Motor neuron (in vitro differentiated cells): ENCODE results near the gene WDR90. TPM values are rescaled to one million over a fixed set of nuclear protein-coding genes. Genes with fewer than 3 reads are reported as not detected.
A peak's percentile ranks its signal among the peaks of the same experiment; 100 is the strongest.

Source experiments
- ATAC-seq, 8 experiments: fragments of 200-7000 bp; cut with Tn5 transposase; replicated peaks in 6 of 8; 2 replicates each; pipeline ENCODE4 v1.8.0; 2021; ENCODE audit warnings: mild to moderate bottlenecking in 8 of 8, moderate library complexity in 8 of 8
- H3K27ac ChIP-seq, 2 donors: fragments of 250-450 bp; sonication (Bioruptor Pico); 2 replicates each; pipeline ENCODE4 v1.9.0; 2021; ENCODE audit warnings: antibody characterized with exemption in 2 of 2, mild to moderate bottlenecking in 2 of 2, moderate library complexity in 1 of 2
- H3K4me1 ChIP-seq, 2 donors: fragments of 250-450 bp; sonication (Bioruptor Pico); replicated peaks in 1 of 2; 2 replicates each; pipeline ENCODE4 v1.6.1; 2021; ENCODE audit warnings: antibody characterized with exemption in 2 of 2, mild to moderate bottlenecking in 2 of 2, moderate library complexity in 1 of 2
- H3K4me3 ChIP-seq, 5 donors: fragments of 250-450 bp; sonication (Bioruptor Pico); 2 replicates each; pipeline ENCODE4 v1.9.0; 2021; ENCODE audit warnings: antibody characterized with exemption in 5 of 5, mild to moderate bottlenecking in 5 of 5, moderate library complexity in 4 of 5
- WGBS, 10 experiments: fragments of 450-650 bp; shearing (Covaris generic); methylation state at CpG; one replicate each; pipeline ENCODE4 v1.0.0; 2022; 5-methylcytosine and 5-hydroxymethylcytosine counted together
- in situ Hi-C, 9 experiments: fragments of 400-800 bp; cut with MboI; loops; one replicate each; pipeline ENCODE4 v1.15.0; 2021; ENCODE audit warnings: low sequenced_read_pairs in 9 of 9, low pct_unique_long_range_greater_than_20kb in 2 of 9; ENCODE audit not compliant: unreplicated experiment in 9 of 9
- total RNA-seq, 8 experiments: library from RNA; unstranded; fragments of 300-600 nt; gene quantifications; 2 replicates each; pipeline versions ENCODE4 v1.2.3 to v1.2.4, GENCODE V29; 2022

The WDR90 gene
- total RNA-seq, 8 experiments from 2014 or later: 8.0 to 62.4 (median 16.4) TPM

- H3K4me3 ChIP-seq: no peak overlapping the region
- no peak overlapping the region for H3K27ac ChIP-seq
- in situ Hi-C loops: no loop called here
- 60 to 100% (median 87%) methylated on average over 1 to 10 of the region's 20 CpGs; no CpG with 5 or more reads in 3 of the 10 experiments for WGBS, 10 experiments
- H3K4me1 ChIP-seq: peaks cover 14 to 39% of the 10 kb centered on the region in 2 donors
- no peak for ATAC-seq
Measured at GRCh38 chr16:619476-620100, 29.6 kb upstream of the WDR90 start.

- H3K27ac ChIP-seq: peak overlapping the region in 1 of 2 donors; percentile 80
- WGBS, 10 experiments: 70 to 86% (median 84%) methylated on average over 2 to 10 of the region's 41 CpGs; no CpG with 5 or more reads in 5 of the 10 experiments
- in situ Hi-C loops: no loop called here
- no peak overlapping the region for H3K4me3 ChIP-seq
- peak in 2 of 8 experiments; percentile 8 to 18 for ATAC-seq
- H3K4me1 ChIP-seq: peaks cover 14 to 45% of the 10 kb centered on the region in 2 donors
Measured at GRCh38 chr16:620700-621525, 28.3 kb upstream of the WDR90 start.

DNA sequence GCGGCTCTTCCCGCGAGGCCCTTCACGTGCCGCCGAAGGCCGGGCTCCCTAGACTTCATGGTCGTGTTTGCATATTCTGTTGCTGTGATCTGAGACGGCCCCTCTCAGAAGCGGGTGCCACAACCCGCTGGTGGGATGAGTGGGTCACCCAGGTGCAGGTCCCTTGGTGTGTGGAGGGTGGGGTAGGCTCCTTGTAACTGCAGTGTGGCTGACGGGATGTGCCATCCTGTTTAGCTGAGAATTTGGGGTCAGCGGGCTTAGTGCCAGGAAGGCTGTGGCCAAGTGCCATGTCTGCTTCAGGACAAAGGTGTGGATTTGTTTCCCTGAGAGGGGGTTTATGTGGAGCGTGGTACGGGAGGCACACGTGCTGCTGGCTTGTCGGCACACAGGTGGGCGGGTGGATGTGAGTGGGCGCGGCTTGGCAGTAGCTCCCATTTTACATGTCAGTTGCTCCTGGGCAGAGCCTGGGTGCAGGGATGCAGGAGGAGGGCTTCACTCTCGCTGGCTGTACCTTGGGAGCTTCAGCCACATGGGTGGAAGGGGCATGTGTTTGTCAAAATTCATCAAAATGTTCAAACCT lies 27.5 kb upstream of the WDR90 start:
- peak in 1 of 8 experiments; percentile 32 for ATAC-seq
- H3K4me3 ChIP-seq: no peak overlapping the region

GRCh38 chr16:622920-623280 lies 26.3 kb upstream of the WDR90 start:
- peaks cover 14 to 45% of the 10 kb centered on the region in 2 donors for H3K4me1 ChIP-seq
- ATAC-seq: peak in 2 of 8 experiments; percentile 16 to 23
- H3K27ac ChIP-seq: peak overlapping the region; percentile 14 to 80
- in situ Hi-C loops: no loop called here
- H3K4me3 ChIP-seq: no peak overlapping the region
- WGBS, 10 experiments: 60 to 97% (median 86%) methylated on average over 2 to 11 of the region's 17 CpGs; no CpG with 5 or more reads in 4 of the 10 experiments

More for the DNA sequence above, 27.5 kb upstream of the WDR90 start:
- in situ Hi-C loops: no loop called here
- Histone ChIP-seq H3K27ac (peak overlapping the region in 1 of 2 donors; percentile 80), H3K4me1 (peaks cover 14 to 45% of the 10 kb centered on the region in 2 donors)
- WGBS, 10 experiments: 60 to 100% (median 96%) methylated on average over 1 to 8 of the region's 21 CpGs; no CpG with 5 or more reads in 3 of the 10 experiments

GRCh38 chr16:624526-625070 lies 24.6 kb upstream of the WDR90 start:
- 72 to 100% (median 83%) methylated on average over 1 to 6 of the region's 10 CpGs; no CpG with 5 or more reads in 5 of the 10 experiments for WGBS, 10 experiments
- Histone ChIP-seq H3K27ac (peak overlapping the region in 1 of 2 donors; percentile 38), H3K4me3 (no peak overlapping the region), H3K4me1 (peaks cover 22 to 55% of the 10 kb centered on the region in 2 donors)
- peak in 4 of 8 experiments; percentile 34 to 40 (median 36) for ATAC-seq
- in situ Hi-C loops: no loop called here

DNA sequence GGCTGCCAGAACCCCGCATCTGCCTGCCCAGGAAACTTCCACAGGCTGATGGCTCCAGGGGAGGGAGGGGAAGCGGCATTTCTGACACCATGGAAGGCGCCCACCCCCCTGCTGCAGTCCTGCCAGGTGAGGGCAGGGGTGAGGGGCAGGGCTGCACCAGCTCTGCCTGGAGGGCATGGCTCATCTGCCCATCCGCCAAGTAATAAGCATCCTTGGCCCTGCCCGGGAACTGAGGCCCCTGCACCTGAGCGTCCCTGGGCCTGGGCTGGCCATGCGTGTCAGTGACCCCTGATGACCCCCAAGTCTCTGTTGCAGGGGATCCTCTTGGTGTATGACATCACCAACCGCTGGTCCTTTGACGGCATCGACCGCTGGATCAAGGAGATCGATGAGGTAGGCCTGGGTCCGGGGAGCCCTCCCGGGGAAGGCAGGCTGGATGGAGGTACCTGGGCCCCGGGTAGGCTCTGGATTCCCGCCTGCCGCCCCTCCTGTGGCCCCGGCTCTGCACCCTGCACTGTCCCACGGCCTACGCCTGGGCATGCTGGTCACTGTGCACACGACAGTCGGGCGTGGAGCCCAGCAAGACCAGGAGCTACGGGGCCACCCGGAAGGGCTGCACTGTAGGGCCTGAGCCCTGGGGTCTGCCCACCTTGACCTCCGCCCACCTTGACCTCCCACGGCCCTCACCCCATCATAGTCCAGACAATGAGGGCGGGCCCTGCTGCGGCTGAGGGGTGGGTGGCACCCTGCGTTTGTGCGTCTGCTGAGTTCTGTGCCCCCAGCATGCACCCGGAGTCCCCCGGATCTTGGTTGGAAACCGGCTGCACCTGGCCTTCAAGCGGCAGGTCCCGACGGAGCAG lies 23.8 kb upstream of the WDR90 start:
- 93 to 100% (median 96%) methylated on average over 3 to 10 of the region's 37 CpGs; no CpG with 5 or more reads in 6 of the 10 experiments for WGBS, 10 experiments
- in situ Hi-C loops: no loop called here

DNA sequence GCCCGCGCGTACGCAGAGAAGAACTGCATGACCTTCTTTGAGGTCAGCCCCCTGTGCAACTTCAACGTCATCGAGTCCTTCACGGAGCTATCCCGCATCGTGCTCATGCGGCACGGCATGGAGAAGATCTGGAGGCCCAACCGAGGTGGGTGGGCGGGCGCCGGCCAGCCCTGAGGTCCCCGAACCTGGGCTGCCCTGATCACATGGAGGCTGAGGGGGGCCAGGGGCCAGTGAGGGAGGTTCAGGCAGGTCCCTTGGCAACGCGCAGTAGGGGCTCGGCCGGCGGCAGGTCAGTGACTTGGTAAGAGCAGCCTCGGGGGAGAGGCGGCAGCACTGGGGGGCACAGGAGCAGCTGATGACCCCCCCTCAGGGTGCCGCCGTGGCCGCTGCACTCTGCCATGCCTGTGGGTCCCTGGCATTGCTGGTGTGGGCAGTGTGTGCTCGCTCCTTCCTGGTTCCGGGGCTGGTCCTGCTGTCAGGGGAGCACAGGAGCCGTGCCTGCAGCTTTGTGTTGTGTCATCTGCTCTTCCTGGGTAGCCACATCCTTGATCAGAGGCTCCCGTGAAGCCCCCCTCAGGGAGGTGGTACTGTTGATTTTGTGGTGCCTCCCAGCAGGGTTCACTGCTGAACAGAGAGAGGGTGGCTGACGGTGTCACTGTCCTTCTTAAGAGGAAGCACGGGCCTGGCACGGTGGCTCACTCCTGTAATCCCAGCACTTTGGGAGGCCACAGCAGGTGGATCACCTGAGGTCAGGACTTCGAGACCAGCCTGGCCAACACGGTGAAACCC lies 23.0 kb upstream of the WDR90 start:
- no peak for ATAC-seq
- in situ Hi-C loops: no loop called here
- no peak overlapping the region for H3K4me3 ChIP-seq
- 96 to 100% (median 99%) methylated on average over 1 to 14 of the region's 35 CpGs; no CpG with 5 or more reads in 5 of the 10 experiments for WGBS, 10 experiments
- peaks cover 38 to 66% of the 10 kb centered on the region in 2 donors for H3K4me1 ChIP-seq
- H3K27ac ChIP-seq: no peak overlapping the region

More for the DNA sequence above, 23.8 kb upstream of the WDR90 start:
- H3K27ac ChIP-seq: no peak overlapping the region
- H3K4me3 ChIP-seq: no peak overlapping the region
- peaks cover 29 to 63% of the 10 kb centered on the region in 2 donors for H3K4me1 ChIP-seq
- no peak for ATAC-seq

- 55 to 100% (median 98%) methylated on average over 1 to 5 of the region's 29 CpGs; no CpG with 5 or more reads in 4 of the 10 experiments for WGBS, 10 experiments
- H3K4me3 ChIP-seq: no peak overlapping the region
- H3K4me1 ChIP-seq: peaks cover 40 to 61% of the 10 kb centered on the region in 2 donors
- no peak overlapping the region for H3K27ac ChIP-seq
- in situ Hi-C loops: no loop called here
- peak in 2 of 8 experiments; percentile 44 to 87 for ATAC-seq
Measured at GRCh38 chr16:626787-627453, 22.2 kb upstream of the WDR90 start.

- WGBS, 10 experiments: 76 to 90% (median 83%) methylated on average over 2 to 20 of the region's 50 CpGs; no CpG with 5 or more reads in 4 of the 10 experiments
- peaks cover 36 to 54% of the 10 kb centered on the region in 2 donors for H3K4me1 ChIP-seq
- ATAC-seq: peak in 2 of 8 experiments; percentile 2 to 14
- in situ Hi-C loops: no loop called here
- no peak overlapping the region for H3K27ac ChIP-seq
- H3K4me3 ChIP-seq: no peak overlapping the region
Measured at GRCh38 chr16:627454-628239, 21.5 kb upstream of the WDR90 start.

GRCh38 chr16:628321-629061 lies 20.7 kb upstream of the WDR90 start:
- ATAC-seq: no peak
- no peak overlapping the region for H3K4me3 ChIP-seq
- 94 to 100% (median 94%) methylated on average over 2 to 12 of the region's 33 CpGs; no CpG with 5 or more reads in 7 of the 10 experiments for WGBS, 10 experiments
- H3K4me1 ChIP-seq: peaks cover 30 to 45% of the 10 kb centered on the region in 2 donors
- peak overlapping the region; percentile 34 to 79 for H3K27ac ChIP-seq
- in situ Hi-C loops: no loop called here
